HAP-1 (cell line): ENCODE data around the gene MAPK8.

ENCODE experiments used
- DNase-seq, 2 experiments: peaks; one replicate each; pipeline ENCODE4 v3.0.0-alpha.2; 2016 to 2020; ENCODE audit warnings: low spot score in 2 of 2
- H3K27me3 ChIP-seq: fragments of 250-450 bp; sonication (Bioruptor Pico); 2 replicates; pipeline ENCODE4 v1.5.1; 2020; ENCODE audit warnings: low read depth, mild to moderate bottlenecking, moderate library complexity
- H3K36me3 ChIP-seq: fragments of 250-450 bp; sonication (Bioruptor Pico); replicated peaks from 2 replicates; pipeline ENCODE4 v1.5.1; 2020; ENCODE audit warnings: mild to moderate bottlenecking
- H3K4me1 ChIP-seq: fragments of 250-450 bp; sonication (Bioruptor Pico); 2 replicates; pipeline ENCODE4 v1.5.1; 2020; ENCODE audit warnings: mild to moderate bottlenecking
- H3K4me3 ChIP-seq: fragments of 250-450 bp; sonication (Bioruptor Pico); 2 replicates; pipeline ENCODE4 v1.5.1; 2020; ENCODE audit warnings: mild to moderate bottlenecking, moderate library complexity
- H3K9me3 ChIP-seq: fragments of 250-450 bp; sonication (Bioruptor Pico); 2 replicates; pipeline ENCODE4 v1.5.1; 2020; ENCODE audit warnings: mild to moderate bottlenecking, moderate library complexity
- in situ Hi-C: fragments of 300-500 bp; cut with MboI; formaldehyde crosslinking; loops from 3 replicates; pipeline ENCODE4 v1.14.3; 2020; ENCODE audit warnings: low sequenced_read_pairs, inconsistent platforms, mixed read lengths

Gene MAPK8

DNA sequence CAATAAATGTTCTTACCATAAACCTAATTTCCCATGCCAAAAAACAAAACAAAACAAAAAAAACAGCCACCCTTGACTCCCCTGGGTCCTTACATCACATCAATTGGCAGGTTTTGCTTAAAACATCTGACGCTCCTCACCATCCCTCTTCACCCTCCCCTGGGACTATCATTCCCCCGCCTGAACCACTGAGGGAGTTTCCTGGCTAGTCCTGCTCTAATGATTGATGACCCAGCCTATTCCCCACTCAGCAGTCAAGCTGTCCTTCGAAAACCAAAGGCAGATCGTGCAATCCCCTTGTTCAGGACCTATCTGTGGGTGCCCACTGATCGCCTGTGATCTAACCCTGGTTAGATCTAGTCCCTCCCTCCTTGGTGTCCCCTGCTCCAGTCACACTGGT is 20.8 kb upstream of the MAPK8 start:
- no peak for DNase-seq
- Histone ChIP-seq H3K27me3 (no peaks in the 10 kb centered on the region), H3K36me3 (no peaks in the 10 kb centered on the region), H3K9me3 (no peaks in the 10 kb centered on the region), H3K4me3 (no peak overlapping the region), H3K4me1 (no peaks in the 10 kb centered on the region)
- in situ Hi-C loops = no loop called here

DNA sequence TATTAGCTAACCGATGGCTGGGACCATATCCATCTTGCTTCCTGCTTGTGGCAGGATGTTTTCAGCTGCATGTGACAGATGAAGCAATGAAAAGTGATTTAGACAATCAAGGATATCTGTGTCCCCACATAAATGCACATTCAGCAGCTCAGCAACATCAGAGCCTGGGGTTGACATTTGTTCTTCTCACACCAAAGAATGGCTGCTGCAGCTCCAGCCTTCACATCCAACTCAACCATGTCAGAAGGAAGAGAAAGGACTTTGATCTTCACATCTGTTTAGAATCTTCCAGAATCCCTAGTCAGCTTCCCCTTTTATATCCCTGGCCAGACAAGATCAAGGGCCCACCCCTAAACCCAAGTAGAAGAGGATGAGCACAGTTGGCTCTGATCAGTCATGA is 20.1 kb upstream of the MAPK8 start:
- no peak for DNase-seq
- in situ Hi-C loops = no loop called here
- Histone ChIP-seq H3K36me3 (no peaks in the 10 kb centered on the region), H3K4me3 (no peak overlapping the region), H3K4me1 (no peaks in the 10 kb centered on the region), H3K27me3 (no peaks in the 10 kb centered on the region), H3K9me3 (no peaks in the 10 kb centered on the region)

DNA sequence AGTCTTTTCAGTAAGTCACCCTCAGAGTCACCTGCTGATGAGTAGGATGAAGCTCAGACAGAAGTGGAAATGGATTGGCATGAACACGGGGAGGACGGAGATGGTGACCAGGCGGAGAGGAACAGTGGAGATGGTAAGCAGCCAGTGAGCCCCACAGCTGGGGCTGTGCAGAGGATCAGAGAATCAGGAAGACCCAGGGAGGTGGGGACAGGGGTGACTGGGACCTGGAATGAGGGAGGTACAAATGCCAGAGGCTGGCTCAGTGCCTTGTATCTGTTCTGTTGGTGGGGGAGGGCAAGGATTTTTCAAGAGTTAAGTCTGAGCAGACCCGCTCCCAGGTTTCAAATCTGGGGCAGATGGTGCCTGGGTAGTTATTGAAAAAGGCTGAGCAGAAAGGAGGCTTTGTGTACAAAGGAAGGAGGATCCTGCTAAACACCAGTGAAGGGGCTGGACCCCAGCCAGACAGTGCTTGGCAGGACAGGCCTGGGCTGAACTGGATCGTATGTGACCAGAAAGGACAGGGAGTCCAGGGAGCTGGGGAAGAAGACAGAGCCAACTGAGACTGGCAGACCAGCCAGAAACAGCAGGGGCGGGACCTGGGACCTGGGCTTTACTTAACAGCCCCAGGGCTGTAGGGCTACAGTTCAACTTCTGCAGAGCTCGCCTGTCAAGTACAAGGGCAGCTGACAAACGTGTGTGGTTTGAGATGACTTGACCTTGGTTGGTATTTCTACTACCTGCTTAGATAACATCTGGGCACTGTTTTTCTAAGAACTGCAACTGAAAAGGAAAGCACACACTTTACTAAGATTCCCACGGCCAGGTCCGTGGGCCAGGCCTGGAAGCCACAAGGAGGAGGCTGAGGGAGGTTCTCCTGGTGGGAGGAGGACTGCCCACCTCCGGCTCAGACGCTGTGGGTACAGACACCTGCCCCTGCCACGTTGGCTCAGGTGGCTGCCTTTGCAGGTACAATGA is 18.8 kb upstream of the MAPK8 start:
- in situ Hi-C loops = no loop called here
- DNase-seq = no peak
- no peaks in the 10 kb centered on the region for H3K27me3 ChIP-seq
- H3K4me3 ChIP-seq = no peak overlapping the region
- H3K4me1 ChIP-seq = no peaks in the 10 kb centered on the region
- H3K36me3 ChIP-seq = no peaks in the 10 kb centered on the region
- no peaks in the 10 kb centered on the region for H3K9me3 ChIP-seq

DNA sequence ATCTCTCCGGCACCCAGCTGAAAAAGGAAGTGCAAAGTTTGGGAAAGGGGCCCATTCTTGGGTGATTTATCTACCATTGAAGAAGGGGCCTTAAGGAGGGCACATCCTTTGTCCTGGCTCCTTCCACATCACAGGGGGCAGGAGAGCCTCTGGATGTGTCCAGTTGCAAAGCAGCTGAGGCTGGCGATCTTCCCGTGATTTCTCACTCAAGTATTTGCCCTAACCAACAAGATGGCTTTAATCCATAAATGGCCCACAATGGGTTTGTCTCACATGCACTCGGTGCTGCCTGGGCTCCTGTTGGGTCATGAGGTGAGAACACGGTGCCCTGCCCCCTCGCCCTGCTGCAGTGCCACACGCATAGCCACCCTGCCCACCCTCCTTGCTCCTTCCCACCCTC is 17.8 kb upstream of the MAPK8 start:
- Histone ChIP-seq H3K4me3 (no peak overlapping the region), H3K4me1 (no peaks in the 10 kb centered on the region), H3K27me3 (no peaks in the 10 kb centered on the region), H3K9me3 (no peaks in the 10 kb centered on the region), H3K36me3 (no peaks in the 10 kb centered on the region)
- in situ Hi-C loops = no loop called here
- DNase-seq = no peak

DNA sequence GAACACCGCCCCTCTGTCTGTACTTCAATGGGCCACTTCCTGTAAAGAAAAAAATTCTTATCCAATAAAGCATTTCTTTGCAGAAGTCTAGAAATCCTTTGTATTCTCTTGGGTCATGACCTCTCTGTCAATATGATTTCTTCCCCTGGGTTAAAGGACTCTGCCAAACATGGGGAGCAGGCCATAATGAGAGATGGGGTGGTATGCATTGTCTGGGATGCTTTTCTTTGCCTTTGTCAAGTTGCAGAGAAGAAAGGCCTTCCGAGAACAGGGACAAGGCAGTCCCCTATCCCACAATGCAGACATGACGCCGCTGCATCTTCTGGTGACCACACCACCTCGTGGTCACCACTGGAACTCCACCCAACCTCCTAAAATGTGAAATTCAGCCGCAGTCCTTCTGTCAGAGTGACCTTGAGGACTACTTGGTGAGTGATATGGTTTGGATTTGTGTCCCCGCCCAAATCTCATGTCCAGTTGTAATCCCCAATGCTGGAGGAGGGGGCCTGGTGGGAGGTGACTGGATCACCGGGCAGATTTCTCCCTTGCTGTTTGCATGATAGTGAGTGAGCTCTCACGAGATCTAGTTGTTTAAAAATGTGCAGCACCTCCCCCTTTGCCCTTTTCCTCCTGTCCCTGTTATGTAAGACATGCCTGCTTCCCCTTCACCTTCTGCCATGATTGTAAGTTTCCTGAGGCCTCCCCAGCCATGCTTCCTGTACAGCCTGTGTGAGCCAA is 16.8 kb upstream of the MAPK8 start:
- in situ Hi-C loops = no loop called here
- no peak overlapping the region for H3K4me3 ChIP-seq
- H3K27me3 ChIP-seq = no peaks in the 10 kb centered on the region
- no peaks in the 10 kb centered on the region for H3K4me1 ChIP-seq
- DNase-seq = peak; percentile 39 to 75
- H3K36me3 ChIP-seq = no peaks in the 10 kb centered on the region
- H3K9me3 ChIP-seq = no peaks in the 10 kb centered on the region

DNA sequence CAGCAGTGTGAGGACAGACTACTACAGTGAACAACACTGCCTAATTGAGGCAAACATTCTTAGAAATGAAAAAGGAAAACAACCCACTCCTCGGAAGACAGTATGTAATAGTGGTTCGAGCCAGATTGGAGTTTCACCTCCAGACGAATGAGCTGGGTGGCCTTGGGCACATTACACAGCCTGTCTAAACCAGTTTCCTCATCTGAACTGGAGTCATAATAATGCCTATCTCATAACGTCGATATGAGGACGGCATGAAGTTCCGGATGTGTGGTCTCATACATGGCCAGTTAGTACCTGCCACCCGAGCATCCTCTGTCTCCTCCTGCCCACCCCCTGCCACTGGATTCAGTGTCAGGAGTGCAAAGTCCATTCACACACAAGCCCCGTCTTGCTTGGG is 16.2 kb upstream of the MAPK8 start:
- no peaks in the 10 kb centered on the region for H3K27me3 ChIP-seq
- no peaks in the 10 kb centered on the region for H3K36me3 ChIP-seq
- no peak overlapping the region for H3K4me3 ChIP-seq
- DNase-seq = no peak
- H3K4me1 ChIP-seq = no peaks in the 10 kb centered on the region
- in situ Hi-C loops = no loop called here
- H3K9me3 ChIP-seq = no peaks in the 10 kb centered on the region

DNA sequence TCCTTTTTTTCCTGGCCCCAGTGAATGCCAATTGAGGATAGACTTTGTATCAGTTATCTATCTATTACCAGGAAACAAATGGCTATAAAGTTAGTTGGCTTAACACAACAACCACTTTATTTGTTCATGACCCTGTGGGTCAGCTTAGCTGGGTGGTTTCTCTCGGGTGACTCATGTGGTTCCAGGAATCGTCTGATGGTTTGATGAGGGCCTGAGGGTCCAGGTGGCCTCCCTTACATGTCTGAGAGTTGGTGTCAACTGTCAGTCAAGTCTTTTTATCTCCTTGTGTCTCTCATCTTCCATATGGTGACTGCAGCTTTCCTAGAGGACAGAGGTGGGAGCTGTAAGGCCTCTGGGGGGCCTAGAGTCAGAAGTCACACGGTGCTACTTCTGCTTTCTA is 15.3 kb upstream of the MAPK8 start:
- H3K4me3 ChIP-seq = no peak overlapping the region
- DNase-seq = no peak
- no peaks in the 10 kb centered on the region for H3K27me3 ChIP-seq
- no peaks in the 10 kb centered on the region for H3K4me1 ChIP-seq
- in situ Hi-C loops = no loop called here
- no peaks in the 10 kb centered on the region for H3K36me3 ChIP-seq
- no peaks in the 10 kb centered on the region for H3K9me3 ChIP-seq

DNA sequence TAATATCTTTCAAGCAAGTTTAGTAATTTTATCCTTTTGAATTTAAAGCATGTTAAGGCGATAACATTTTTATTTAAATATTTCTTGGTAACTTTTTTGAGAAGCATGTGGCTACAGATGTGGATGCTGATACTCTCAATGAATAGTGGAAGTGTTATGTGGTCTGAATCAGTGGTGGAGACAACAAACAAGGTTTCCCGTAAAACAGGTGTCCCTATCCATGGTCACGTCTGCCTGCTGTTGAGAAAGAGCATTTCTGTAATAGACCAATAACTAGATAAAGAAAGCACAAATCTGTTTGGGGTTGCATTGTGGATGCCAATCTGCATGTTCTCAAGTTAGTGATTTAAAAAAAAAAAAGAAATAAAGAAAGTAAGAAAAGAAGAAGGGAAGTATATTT is 13.9 kb upstream of the MAPK8 start:
- in situ Hi-C loops = no loop called here
- Histone ChIP-seq H3K4me3 (no peak overlapping the region), H3K4me1 (no peaks in the 10 kb centered on the region), H3K27me3 (no peaks in the 10 kb centered on the region), H3K9me3 (no peaks in the 10 kb centered on the region), H3K36me3 (no peaks in the 10 kb centered on the region)
- no peak for DNase-seq

DNA sequence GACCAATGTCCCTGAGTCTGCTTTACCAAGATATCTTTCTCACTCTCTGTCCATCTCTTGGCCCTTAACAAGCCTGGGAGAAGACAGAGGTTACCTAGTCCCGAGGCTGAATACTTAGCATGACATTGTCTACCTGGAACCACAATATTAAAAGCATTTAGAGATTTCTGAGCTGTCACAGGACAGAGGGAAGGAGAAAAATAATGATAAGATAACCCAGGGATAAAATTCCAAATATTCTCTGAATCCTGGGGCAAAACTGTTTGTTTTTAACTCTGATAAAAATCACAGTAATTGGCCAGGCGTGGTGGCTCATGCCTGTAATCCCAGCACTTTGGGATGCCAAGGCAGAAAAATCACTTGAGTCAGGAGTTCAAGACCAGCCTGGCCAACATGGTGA is 12.0 kb upstream of the MAPK8 start:
- no peaks in the 10 kb centered on the region for H3K27me3 ChIP-seq
- no peaks in the 10 kb centered on the region for H3K36me3 ChIP-seq
- DNase-seq = no peak
- H3K4me3 ChIP-seq = no peak overlapping the region
- in situ Hi-C loops = no loop called here
- no peaks in the 10 kb centered on the region for H3K4me1 ChIP-seq
- no peaks in the 10 kb centered on the region for H3K9me3 ChIP-seq

DNA sequence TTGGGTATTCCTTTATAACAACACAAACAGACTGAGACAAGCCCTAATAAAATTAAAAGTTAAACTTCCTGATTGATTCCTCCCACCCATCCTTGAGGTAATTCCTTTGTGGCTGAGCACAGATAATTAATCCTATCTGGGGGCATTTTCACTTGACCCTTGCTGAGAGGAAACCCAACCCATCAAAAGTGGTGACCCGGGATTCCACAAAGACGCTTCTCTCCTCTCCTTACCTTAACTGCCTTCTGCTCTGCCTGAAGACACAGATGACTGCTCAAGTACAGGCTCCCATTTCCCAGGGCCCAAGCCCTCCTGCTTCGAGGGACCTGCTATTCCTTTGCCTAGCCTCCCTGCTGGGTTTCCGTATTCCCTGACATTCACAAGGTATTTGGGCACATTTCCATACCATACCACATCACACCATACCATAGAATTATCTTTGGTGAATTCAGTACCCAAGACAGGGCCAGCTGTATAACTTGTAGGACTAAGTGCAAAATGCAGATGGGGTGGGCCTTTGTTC is 9.8 kb upstream of the MAPK8 start:
- no peak overlapping the region for H3K4me3 ChIP-seq
- in situ Hi-C loops = no loop called here
- no peak for DNase-seq
- no peaks in the 10 kb centered on the region for H3K27me3 ChIP-seq
- H3K4me1 ChIP-seq = no peaks in the 10 kb centered on the region
- no peaks in the 10 kb centered on the region for H3K9me3 ChIP-seq
- no peaks in the 10 kb centered on the region for H3K36me3 ChIP-seq

DNA sequence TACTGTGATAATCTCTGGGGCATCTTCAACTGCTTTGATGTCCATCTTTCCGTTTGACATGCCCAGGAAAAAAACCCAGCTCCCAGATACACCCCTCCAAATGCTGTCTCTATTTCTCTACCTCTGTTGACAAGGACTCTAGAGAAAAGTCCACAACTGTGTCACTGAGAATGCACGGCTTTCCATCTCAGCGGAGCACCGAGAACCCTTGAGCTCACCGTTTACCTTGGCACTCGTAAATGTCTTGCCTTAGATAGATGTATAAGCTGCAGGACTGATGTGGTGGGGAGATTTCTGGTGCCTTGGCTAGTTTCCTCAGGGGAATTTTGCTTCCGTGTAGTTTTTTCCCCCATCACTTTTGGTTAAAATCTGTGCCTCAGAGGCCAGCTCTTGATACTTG is 7.4 kb upstream of the MAPK8 start:
- no peak overlapping the region for H3K4me3 ChIP-seq
- H3K27me3 ChIP-seq = no peaks in the 10 kb centered on the region
- no peaks in the 10 kb centered on the region for H3K36me3 ChIP-seq
- in situ Hi-C loops = no loop called here
- no peaks in the 10 kb centered on the region for H3K4me1 ChIP-seq
- DNase-seq = no peak
- no peaks in the 10 kb centered on the region for H3K9me3 ChIP-seq

DNA sequence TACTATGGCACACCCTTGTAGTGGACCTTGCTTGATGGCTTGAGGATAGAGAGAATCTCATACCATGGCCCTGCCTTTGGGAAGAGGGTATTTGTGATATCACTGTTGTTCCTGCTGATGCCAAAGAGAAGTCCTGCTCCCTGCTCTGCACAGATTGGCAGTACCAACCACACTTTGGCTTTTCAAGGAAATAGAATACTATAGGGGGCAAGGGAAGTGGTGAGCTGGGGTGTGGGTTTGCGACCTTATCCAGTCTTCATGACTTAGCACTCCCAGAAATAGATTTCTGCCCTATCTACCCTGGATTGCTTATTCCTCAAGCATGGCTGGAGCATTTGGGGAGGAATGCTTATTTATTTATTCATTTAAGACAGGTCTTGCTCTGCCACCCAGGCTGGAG is 6.8 kb upstream of the MAPK8 start:
- DNase-seq = no peak
- Histone ChIP-seq H3K4me3 (no peak overlapping the region), H3K36me3 (no peaks in the 10 kb centered on the region), H3K9me3 (no peaks in the 10 kb centered on the region), H3K27me3 (no peaks in the 10 kb centered on the region), H3K4me1 (no peaks in the 10 kb centered on the region)
- in situ Hi-C loops = no loop called here

DNA sequence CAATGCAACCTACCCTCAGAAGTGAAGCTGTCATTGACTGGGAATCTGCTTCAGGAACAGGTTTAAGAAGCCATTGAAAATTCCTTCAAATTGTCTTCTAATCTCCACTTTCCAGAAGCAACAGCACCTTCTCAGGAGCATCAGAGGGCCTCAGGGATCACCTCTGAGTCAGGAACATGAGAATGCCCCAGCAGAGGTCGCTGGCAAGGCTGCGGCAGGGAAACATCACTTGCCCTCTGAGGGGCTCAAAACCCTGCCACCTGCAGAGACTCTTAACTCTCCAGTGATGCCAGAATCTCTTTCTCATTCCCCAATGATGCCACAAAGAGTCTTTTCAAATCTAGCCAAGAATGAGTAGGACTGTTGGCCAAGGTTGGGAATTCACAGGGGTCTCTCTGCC is 5.9 kb upstream of the MAPK8 start:
- in situ Hi-C loops = no loop called here
- H3K4me1 ChIP-seq = no peaks in the 10 kb centered on the region
- no peaks in the 10 kb centered on the region for H3K9me3 ChIP-seq
- DNase-seq = no peak
- no peaks in the 10 kb centered on the region for H3K27me3 ChIP-seq
- H3K36me3 ChIP-seq = no peaks in the 10 kb centered on the region
- no peak overlapping the region for H3K4me3 ChIP-seq
